ENCODE measurements around the gene FBXW7. TPM values are rescaled to one million over a fixed set of nuclear protein-coding genes. Genes with fewer than 3 reads are reported as not detected.

Gene FBXW7
- polyA plus RNA-seq, 1 of the 3 experiments (the other 2 are of a cell fraction), result 7.7 TPM

DNA sequence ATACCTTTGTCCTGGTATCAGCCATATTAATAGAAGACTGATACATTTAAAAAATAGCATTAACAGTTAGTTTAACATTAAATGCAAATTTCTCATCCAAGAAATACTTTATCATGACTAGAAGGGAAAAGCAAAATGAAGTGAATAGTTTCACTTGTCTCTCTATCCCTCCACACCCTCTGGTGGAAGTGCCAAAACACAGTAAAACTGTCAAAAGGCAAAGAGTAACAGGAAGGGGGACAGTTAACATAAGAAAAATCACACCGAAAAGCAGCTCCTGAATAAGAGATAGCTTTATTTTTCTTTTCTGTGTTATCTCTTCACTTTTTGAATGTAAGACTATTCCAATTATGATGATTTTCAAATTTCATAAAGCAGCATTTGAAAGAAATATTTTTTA, 187.2 kb downstream of the FBXW7 start:
- POLR2A ChIA-PET, result no interaction called here
- Histone ChIP-seq H3K27me3 (ENCODE audit: insufficient read depth) (no peaks in the 10 kb centered on the region), H2AFZ (ENCODE audit: low read depth) (no peak overlapping the region), H3K79me2 (ENCODE audit: insufficient read depth) (peaks cover 21% of the 10 kb centered on the region; the same call in 1 of the 2 replicates), H3K9me3 (no peaks in the 10 kb centered on the region), H3K4me2 (no peak overlapping the region), H3K27ac (ENCODE audit: low read depth in 2 of 2, low read length in 1 of 2) (no peak overlapping the region), H4K20me1 (ENCODE audit: insufficient read depth) (no peaks in the 10 kb centered on the region; the same call in 1 of the 2 replicates), H3K9me2 (no peaks in the 10 kb centered on the region; the same call in 1 of the 2 replicates), H3K36me3 (replicated peaks in 1 of 2; ENCODE audit: control insufficient read depth in 1 of 2, insufficient read depth in 2 of 2, low read length in 1 of 2) (peaks cover 16 to 26% of the 10 kb centered on the region in 2 experiments), H3F3A (replicated peaks; ENCODE audit: insufficient read depth) (no peaks in the 10 kb centered on the region), H3K4me3 (ENCODE audit: low read depth in 2 of 2, low read length in 1 of 2) (no peak overlapping the region), H3K4me1 (ENCODE audit: control insufficient read depth in 1 of 2, insufficient read depth in 2 of 2, low read depth in 1 of 2, low read length in 1 of 2) (peaks cover 3 to 8% of the 10 kb centered on the region in 2 experiments; a peak in 2 of 4 replicates), H3K9ac (no peak overlapping the region)
- CTCF ChIA-PET, result interaction anchor here (0.6 to 1.3 kb wide), 8 partner anchors 29 to 1231 kb away, joined by 3 to 4 read pairs (median 3); no protein-coding TSS in a partner anchor
- peak; percentile 10 for DNase-seq
- WGBS (ENCODE audit: low lambda C conversion rate), result 89% methylated on average over 1 of the region's 1 CpG
- TF ChIP-seq, protein P1, sequence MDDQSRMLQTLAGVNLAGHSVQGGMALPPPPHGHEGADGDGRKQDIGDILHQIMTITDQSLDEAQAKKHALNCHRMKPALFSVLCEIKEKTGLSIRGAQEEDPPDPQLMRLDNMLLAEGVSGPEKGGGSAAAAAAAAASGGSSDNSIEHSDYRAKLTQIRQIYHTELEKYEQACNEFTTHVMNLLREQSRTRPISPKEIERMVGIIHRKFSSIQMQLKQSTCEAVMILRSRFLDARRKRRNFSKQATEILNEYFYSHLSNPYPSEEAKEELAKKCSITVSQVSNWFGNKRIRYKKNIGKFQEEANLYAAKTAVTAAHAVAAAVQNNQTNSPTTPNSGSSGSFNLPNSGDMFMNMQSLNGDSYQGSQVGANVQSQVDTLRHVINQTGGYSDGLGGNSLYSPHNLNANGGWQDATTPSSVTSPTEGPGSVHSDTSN (IDR thresholded peaks at IDR 0.05), result no peak
- no peak for TF ChIP-seq JUND (IDR thresholded peaks at IDR 0.05)
- TF ChIP-seq, protein P2, sequence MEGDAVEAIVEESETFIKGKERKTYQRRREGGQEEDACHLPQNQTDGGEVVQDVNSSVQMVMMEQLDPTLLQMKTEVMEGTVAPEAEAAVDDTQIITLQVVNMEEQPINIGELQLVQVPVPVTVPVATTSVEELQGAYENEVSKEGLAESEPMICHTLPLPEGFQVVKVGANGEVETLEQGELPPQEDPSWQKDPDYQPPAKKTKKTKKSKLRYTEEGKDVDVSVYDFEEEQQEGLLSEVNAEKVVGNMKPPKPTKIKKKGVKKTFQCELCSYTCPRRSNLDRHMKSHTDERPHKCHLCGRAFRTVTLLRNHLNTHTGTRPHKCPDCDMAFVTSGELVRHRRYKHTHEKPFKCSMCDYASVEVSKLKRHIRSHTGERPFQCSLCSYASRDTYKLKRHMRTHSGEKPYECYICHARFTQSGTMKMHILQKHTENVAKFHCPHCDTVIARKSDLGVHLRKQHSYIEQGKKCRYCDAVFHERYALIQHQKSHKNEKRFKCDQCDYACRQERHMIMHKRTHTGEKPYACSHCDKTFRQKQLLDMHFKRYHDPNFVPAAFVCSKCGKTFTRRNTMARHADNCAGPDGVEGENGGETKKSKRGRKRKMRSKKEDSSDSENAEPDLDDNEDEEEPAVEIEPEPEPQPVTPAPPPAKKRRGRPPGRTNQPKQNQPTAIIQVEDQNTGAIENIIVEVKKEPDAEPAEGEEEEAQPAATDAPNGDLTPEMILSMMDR (IDR thresholded peaks at IDR 0.05), result peak; percentile 35; the same call in 1 of the 2 replicates
- peak; percentile 29; the same call in 1 of the 2 replicates for TF ChIP-seq SMC3 (IDR thresholded peaks at IDR 0.05; ENCODE audit: low read depth, low read length)
- TF ChIP-seq ELF1 (IDR thresholded peaks at IDR 0.05), result no peak
- TF ChIP-seq RAD21 (IDR thresholded peaks at IDR 0.05; ENCODE audit: low read length), result peak; percentile 65
- no peak for TF ChIP-seq NFIC (IDR thresholded peaks at IDR 0.05; ENCODE audit: borderline replicate concordance)
- no peak for TF ChIP-seq TEAD4 (IDR thresholded peaks at IDR 0.05; ENCODE audit: borderline replicate concordance, insufficient read depth)
- no peak for TF ChIP-seq FOXM1 (IDR thresholded peaks at IDR 0.05; ENCODE audit: low read depth)
- TF ChIP-seq MXI1 (IDR thresholded peaks at IDR 0.05; ENCODE audit: low read depth, low read length), result no peak

DNA sequence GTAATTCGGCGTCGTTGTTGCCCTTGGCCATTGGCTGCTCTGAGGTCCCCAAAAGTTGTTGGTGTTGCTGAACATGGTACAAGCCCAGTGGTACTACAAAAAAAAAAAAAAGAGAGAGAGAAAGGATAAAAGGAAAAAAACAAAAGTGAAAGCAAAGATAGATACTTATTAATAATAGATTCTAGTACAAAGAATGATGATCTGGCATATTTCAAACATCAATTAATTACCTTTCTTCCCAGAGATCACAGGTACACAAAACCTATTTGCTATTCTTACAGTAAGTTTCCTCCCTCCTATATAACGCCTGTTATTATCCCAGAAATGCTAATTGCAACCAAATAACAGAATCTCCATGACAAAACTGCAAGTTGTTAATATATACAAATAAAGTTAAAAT, 188.9 kb downstream of the FBXW7 start:
- CTCF ChIA-PET, result interaction anchor here (0.6 kb wide), 1 partner anchor 607 kb away, joined by 3 read pairs; no protein-coding TSS in a partner anchor
- no peak for TF ChIP-seq JUND (IDR thresholded peaks at IDR 0.05)
- TF ChIP-seq, protein P3, sequence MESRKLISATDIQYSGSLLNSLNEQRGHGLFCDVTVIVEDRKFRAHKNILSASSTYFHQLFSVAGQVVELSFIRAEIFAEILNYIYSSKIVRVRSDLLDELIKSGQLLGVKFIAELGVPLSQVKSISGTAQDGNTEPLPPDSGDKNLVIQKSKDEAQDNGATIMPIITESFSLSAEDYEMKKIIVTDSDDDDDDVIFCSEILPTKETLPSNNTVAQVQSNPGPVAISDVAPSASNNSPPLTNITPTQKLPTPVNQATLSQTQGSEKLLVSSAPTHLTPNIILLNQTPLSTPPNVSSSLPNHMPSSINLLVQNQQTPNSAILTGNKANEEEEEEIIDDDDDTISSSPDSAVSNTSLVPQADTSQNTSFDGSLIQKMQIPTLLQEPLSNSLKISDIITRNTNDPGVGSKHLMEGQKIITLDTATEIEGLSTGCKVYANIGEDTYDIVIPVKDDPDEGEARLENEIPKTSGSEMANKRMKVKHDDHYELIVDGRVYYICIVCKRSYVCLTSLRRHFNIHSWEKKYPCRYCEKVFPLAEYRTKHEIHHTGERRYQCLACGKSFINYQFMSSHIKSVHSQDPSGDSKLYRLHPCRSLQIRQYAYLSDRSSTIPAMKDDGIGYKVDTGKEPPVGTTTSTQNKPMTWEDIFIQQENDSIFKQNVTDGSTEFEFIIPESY (IDR thresholded peaks at IDR 0.05; ENCODE audit: borderline replicate concordance, low read depth), result no peak
- no peak for TF ChIP-seq YY1 (IDR thresholded peaks at IDR 0.05; ENCODE audit: low read depth)
- no peak for TF ChIP-seq RAD21 (IDR thresholded peaks at IDR 0.05; ENCODE audit: low read length)
- TF ChIP-seq FOSL2 (IDR thresholded peaks at IDR 0.05; ENCODE audit: borderline replicate concordance, low read depth), result no peak
- TF ChIP-seq FOXJ3 (CRISPR knock-in tag; IDR thresholded peaks at IDR 0.05), result no peak
- TF ChIP-seq, protein P4, sequence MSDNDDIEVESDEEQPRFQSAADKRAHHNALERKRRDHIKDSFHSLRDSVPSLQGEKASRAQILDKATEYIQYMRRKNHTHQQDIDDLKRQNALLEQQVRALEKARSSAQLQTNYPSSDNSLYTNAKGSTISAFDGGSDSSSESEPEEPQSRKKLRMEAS (IDR thresholded peaks at IDR 0.05; ENCODE audit: low read depth), result no peak
- no peak for TF ChIP-seq RCOR1 (IDR thresholded peaks at IDR 0.05; ENCODE audit: low read length)
- TF ChIP-seq, protein P5, sequence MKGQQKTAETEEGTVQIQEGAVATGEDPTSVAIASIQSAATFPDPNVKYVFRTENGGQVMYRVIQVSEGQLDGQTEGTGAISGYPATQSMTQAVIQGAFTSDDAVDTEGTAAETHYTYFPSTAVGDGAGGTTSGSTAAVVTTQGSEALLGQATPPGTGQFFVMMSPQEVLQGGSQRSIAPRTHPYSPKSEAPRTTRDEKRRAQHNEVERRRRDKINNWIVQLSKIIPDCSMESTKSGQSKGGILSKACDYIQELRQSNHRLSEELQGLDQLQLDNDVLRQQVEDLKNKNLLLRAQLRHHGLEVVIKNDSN (IDR thresholded peaks at IDR 0.05; ENCODE audit: borderline replicate concordance, low read depth), result no peak
- TF ChIP-seq, protein P1 (IDR thresholded peaks at IDR 0.05), result no peak
- no peak for TF ChIP-seq ELF1 (IDR thresholded peaks at IDR 0.05)
- no peak for TF ChIP-seq GABPA (IDR thresholded peaks at IDR 0.05; ENCODE audit: low read depth)
- TF ChIP-seq TEAD4 (IDR thresholded peaks at IDR 0.05; ENCODE audit: borderline replicate concordance, insufficient read depth), result no peak
- no peak for TF ChIP-seq SIN3A (IDR thresholded peaks at IDR 0.05; ENCODE audit: borderline replicate concordance, low read depth, low read length)

More for the DNA sequence above, 188.9 kb downstream of the FBXW7 start:
- Histone ChIP-seq H3K79me2 (ENCODE audit: insufficient read depth) (peaks cover 21% of the 10 kb centered on the region; the same call in 1 of the 2 replicates), H3K9me2 (no peaks in the 10 kb centered on the region), H3K4me2 (no peak overlapping the region), H3K4me1 (ENCODE audit: control insufficient read depth in 1 of 2, insufficient read depth in 2 of 2, low read depth in 1 of 2, low read length in 1 of 2) (peaks cover 3 to 4% of the 10 kb centered on the region in 2 experiments; a peak in 2 of 4 replicates), H3F3A (replicated peaks; ENCODE audit: insufficient read depth) (peaks cover 4% of the 10 kb centered on the region), H3K27me3 (ENCODE audit: insufficient read depth) (no peaks in the 10 kb centered on the region), H4K20me1 (ENCODE audit: insufficient read depth) (no peaks in the 10 kb centered on the region; the same call in 1 of the 2 replicates), H3K9ac (no peak overlapping the region), H3K36me3 (replicated peaks in 1 of 2; ENCODE audit: control insufficient read depth in 1 of 2, insufficient read depth in 2 of 2, low read length in 1 of 2) (peaks cover 17 to 30% of the 10 kb centered on the region in 2 experiments), H3K4me3 (ENCODE audit: low read depth in 2 of 2, low read length in 1 of 2) (no peak overlapping the region), H3K27ac (ENCODE audit: low read depth in 2 of 2, low read length in 1 of 2) (no peak overlapping the region), H3K9me3 (no peaks in the 10 kb centered on the region), H2AFZ (ENCODE audit: low read depth) (no peak overlapping the region)
- DNase-seq, result no peak
- WGBS (ENCODE audit: low lambda C conversion rate), result over 99% methylated on average over 4 of the region's 4 CpGs
- POLR2A ChIA-PET, result no interaction called here
